ENCODE results near the gene SUFU.

Gene SUFU

DNA sequence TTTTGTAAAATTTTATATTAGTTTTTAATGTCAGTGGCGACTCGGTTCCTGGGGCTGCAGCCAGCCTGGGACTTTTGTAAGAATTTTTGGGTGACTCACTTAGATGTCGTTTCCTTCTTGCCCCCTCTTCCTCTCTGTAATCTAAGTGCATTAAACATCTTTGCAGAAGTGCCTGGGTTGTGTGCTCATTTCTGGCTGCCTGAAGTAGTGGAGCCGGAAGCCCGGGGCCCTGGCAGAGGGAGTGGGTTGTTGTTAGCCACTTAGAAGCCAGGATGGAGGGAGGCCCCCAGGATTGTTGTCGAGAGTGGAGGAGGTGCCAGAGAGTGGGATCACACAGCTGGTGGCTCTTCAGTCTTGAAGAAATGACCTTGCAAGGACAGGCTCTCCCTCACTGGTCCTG is 129.5 kb downstream of the SUFU start:
- no peak overlapping the region for H3K4me2 ChIP-seq (ENCODE audit: low read length, poor library complexity, severe bottlenecking)

DNA sequence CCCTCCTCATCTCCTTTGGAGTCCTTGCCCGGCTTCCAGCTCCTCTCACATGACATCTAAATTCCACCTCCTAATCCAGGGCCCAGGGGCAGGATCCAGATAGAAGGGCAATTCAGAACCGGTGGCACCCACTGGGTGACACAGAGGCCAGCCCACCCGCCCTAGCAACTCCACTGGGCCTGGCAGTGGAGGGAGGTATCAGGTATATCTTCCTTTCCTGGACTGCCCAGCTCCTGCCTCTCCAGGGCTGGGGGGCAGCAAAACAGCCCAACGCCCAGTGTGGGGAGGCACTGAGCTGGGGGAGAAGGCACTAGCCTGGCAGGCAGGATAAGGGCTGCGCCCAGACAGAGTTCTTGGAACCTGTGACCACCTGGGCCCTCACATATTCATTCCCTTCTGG is 130.1 kb downstream of the SUFU start:
- Histone ChIP-seq H3K4me1 (ENCODE audit: control insufficient read depth, insufficient read depth, low read depth, low read length) (peaks cover 56% of the 10 kb centered on the region), H2AK5ac (ENCODE audit: low read length, severe bottlenecking) (peak overlapping the region; percentile 85), H3K18ac (ENCODE audit: low read depth in 1 of 2, low read length in 2 of 2) (peak overlapping the region; percentile 97 to 99), H4K91ac (ENCODE audit: low read length) (peak overlapping the region; percentile 100), H2BK120ac (ENCODE audit: low read depth, low read length) (peak overlapping the region; percentile 81), H3K36me3 (ENCODE audit: control insufficient read depth in 1 of 2, insufficient read depth in 2 of 2, low read depth in 1 of 2, low read length in 2 of 2) (peaks cover 7 to 12% of the 10 kb centered on the region in 2 experiments), H3K4me2 (ENCODE audit: low read length, poor library complexity, severe bottlenecking) (no peak overlapping the region), H3K27ac (ENCODE audit: low read length, poor library complexity, severe bottlenecking) (no peak overlapping the region), H4K8ac (ENCODE audit: low read length) (peak overlapping the region; percentile 94), H3K9ac (ENCODE audit: low read length) (peak overlapping the region; percentile 76), H3K4me3 (ENCODE audit: insufficient read depth in 1 of 2, low read depth in 1 of 2, low read length in 2 of 2) (peak overlapping the region in 1 of 2 experiments; percentile 21), H2BK15ac (ENCODE audit: low read depth, poor library complexity, severe bottlenecking) (peak overlapping the region; percentile 99), H3K9me3 (ENCODE audit: control insufficient read depth, low read length) (no peaks in the 10 kb centered on the region), H3K4ac (ENCODE audit: low read depth in 1 of 2, low read length in 2 of 2) (peak overlapping the region; percentile 92 to 97), H2BK5ac (ENCODE audit: low read depth, low read length, poor library complexity, severe bottlenecking) (no peak overlapping the region), H3K27me3 (ENCODE audit: control insufficient read depth in 1 of 2, insufficient read depth in 1 of 2, low read length in 2 of 2) (no peaks in the 10 kb centered on the region), H2AFZ (ENCODE audit: low read depth, low read length) (no peak overlapping the region), H3K14ac (ENCODE audit: low read length in 2 of 2) (peak overlapping the region; percentile 57 to 62), H3K79me1 (replicated peaks; ENCODE audit: low read length, poor library complexity, severe bottlenecking) (peaks cover 8% of the 10 kb centered on the region), H3K23ac (ENCODE audit: low read length in 2 of 2) (peak overlapping the region in 1 of 2 experiments; percentile 66), H2BK12ac (ENCODE audit: low read length in 2 of 2) (peak overlapping the region; percentile 97 to 98)
- 84% methylated on average over 4 of the region's 5 CpGs for WGBS
- DNase-seq: no peak

More for the DNA sequence above, 129.5 kb downstream of the SUFU start:
- H2BK5ac ChIP-seq (ENCODE audit: low read depth, low read length, poor library complexity, severe bottlenecking): no peak overlapping the region
- H3K36me3 ChIP-seq (ENCODE audit: control insufficient read depth in 1 of 2, insufficient read depth in 2 of 2, low read depth in 1 of 2, low read length in 2 of 2): peaks cover 7 to 12% of the 10 kb centered on the region in 2 experiments
- peak overlapping the region in 1 of 2 experiments; percentile 97 for H2BK12ac ChIP-seq (ENCODE audit: low read length in 2 of 2)
- no peaks in the 10 kb centered on the region for H3K9me3 ChIP-seq (ENCODE audit: control insufficient read depth, low read length)
- H3K79me1 ChIP-seq (replicated peaks; ENCODE audit: low read length, poor library complexity, severe bottlenecking): peaks cover 8% of the 10 kb centered on the region
- peak overlapping the region in 1 of 2 experiments; percentile 21 for H3K4me3 ChIP-seq (ENCODE audit: insufficient read depth in 1 of 2, low read depth in 1 of 2, low read length in 2 of 2)
- H2AK5ac ChIP-seq (ENCODE audit: low read length, severe bottlenecking): peak overlapping the region; percentile 85
- peak overlapping the region; percentile 94 for H4K8ac ChIP-seq (ENCODE audit: low read length)
- peak overlapping the region in 1 of 2 experiments; percentile 57 for H3K14ac ChIP-seq (ENCODE audit: low read length in 2 of 2)
- 7% methylated on average over 5 of the region's 6 CpGs for WGBS
- peak overlapping the region; percentile 91 for H2BK120ac ChIP-seq (ENCODE audit: low read depth, low read length)
- no peak overlapping the region for H2BK15ac ChIP-seq (ENCODE audit: low read depth, poor library complexity, severe bottlenecking)
- peaks cover 60% of the 10 kb centered on the region for H3K4me1 ChIP-seq (ENCODE audit: control insufficient read depth, insufficient read depth, low read depth, low read length)
- peak overlapping the region; percentile 100 for H4K91ac ChIP-seq (ENCODE audit: low read length)
- H3K18ac ChIP-seq (ENCODE audit: low read depth in 1 of 2, low read length in 2 of 2): peak overlapping the region; percentile 97 to 99
- peak overlapping the region in 1 of 2 experiments; percentile 66 for H3K23ac ChIP-seq (ENCODE audit: low read length in 2 of 2)
- H3K27me3 ChIP-seq (ENCODE audit: control insufficient read depth in 1 of 2, insufficient read depth in 1 of 2, low read length in 2 of 2): no peaks in the 10 kb centered on the region
- H3K4ac ChIP-seq (ENCODE audit: low read depth in 1 of 2, low read length in 2 of 2): peak overlapping the region in 1 of 2 experiments; percentile 92
- DNase-seq: peak; percentile 82
- H2AFZ ChIP-seq (ENCODE audit: low read depth, low read length): no peak overlapping the region
- H3K9ac ChIP-seq (ENCODE audit: low read length): peak overlapping the region; percentile 76
- H3K27ac ChIP-seq (ENCODE audit: low read length, poor library complexity, severe bottlenecking): peak overlapping the region; percentile 2

DNA sequence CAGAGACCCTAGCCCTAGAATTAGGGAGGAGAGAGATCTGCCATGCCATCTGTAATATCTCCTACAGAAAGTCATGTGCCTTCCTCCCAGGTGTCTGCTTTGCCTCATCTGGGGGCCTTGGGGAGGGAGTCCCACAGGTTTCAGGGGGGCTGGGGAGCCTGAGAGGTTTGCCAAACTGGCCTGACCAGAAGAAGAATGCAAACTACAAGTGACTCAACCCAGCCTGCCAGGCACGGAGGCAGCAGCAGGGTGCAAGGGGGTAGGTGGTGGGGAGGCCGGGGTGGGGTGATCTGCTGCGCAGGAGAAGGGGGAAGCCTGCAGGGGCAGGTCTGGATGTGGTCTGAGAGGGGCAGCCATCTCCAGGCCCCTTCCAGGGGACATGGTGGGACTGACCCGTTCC is 130.9 kb downstream of the SUFU start:
- no peak for DNase-seq
- H3K23ac ChIP-seq (ENCODE audit: low read length in 2 of 2): no peak overlapping the region
- WGBS: 33% methylated on average over 2 of the region's 4 CpGs

DNA sequence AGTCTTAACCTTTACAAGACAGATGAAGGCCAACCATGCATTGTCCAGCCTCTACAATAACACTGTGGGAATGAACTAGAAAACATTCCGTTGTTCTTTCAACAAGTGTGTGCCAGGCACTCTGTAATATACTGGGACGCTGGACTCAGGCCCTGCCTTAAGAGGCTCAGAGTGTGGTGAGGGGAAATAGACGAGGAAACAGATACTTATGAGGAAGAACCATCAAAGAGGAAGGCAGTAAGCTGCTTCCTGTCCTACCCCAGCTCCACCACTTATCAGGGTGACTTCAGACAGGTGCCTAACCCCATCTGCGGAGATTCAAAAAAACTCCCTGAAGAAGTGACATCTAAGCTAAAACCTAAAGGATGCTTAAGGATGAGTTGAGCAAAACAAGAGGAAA is 131.6 kb downstream of the SUFU start:
- Histone ChIP-seq H3K9ac (ENCODE audit: low read length) (no peak overlapping the region), H3K36me3 (ENCODE audit: control insufficient read depth in 1 of 2, insufficient read depth in 2 of 2, low read depth in 1 of 2, low read length in 2 of 2) (peaks cover 2 to 12% of the 10 kb centered on the region in 2 experiments), H3K23ac (ENCODE audit: low read length in 2 of 2) (no peak overlapping the region), H3K14ac (ENCODE audit: low read length in 2 of 2) (no peak overlapping the region), H3K4me1 (ENCODE audit: control insufficient read depth, insufficient read depth, low read depth, low read length) (peaks cover 43% of the 10 kb centered on the region), H2BK15ac (ENCODE audit: low read depth, poor library complexity, severe bottlenecking) (no peak overlapping the region), H3K18ac (ENCODE audit: low read depth in 1 of 2, low read length in 2 of 2) (peak overlapping the region in 1 of 2 experiments; percentile 99), H3K4ac (ENCODE audit: low read depth in 1 of 2, low read length in 2 of 2) (peak overlapping the region; percentile 62 to 96), H2AK5ac (ENCODE audit: low read length, severe bottlenecking) (no peak overlapping the region), H3K27me3 (ENCODE audit: control insufficient read depth in 1 of 2, insufficient read depth in 1 of 2, low read length in 2 of 2) (no peaks in the 10 kb centered on the region), H4K8ac (ENCODE audit: low read length) (peak overlapping the region; percentile 55), H3K4me2 (ENCODE audit: low read length, poor library complexity, severe bottlenecking) (no peak overlapping the region), H3K79me1 (replicated peaks; ENCODE audit: low read length, poor library complexity, severe bottlenecking) (peaks cover 8% of the 10 kb centered on the region), H4K91ac (ENCODE audit: low read length) (peak overlapping the region; percentile 100), H3K9me3 (ENCODE audit: control insufficient read depth, low read length) (no peaks in the 10 kb centered on the region), H2BK5ac (ENCODE audit: low read depth, low read length, poor library complexity, severe bottlenecking) (no peak overlapping the region), H2AFZ (ENCODE audit: low read depth, low read length) (no peak overlapping the region), H3K27ac (ENCODE audit: low read length, poor library complexity, severe bottlenecking) (no peak overlapping the region), H2BK12ac (ENCODE audit: low read length in 2 of 2) (peak overlapping the region; percentile 7 to 98), H3K4me3 (ENCODE audit: insufficient read depth in 1 of 2, low read depth in 1 of 2, low read length in 2 of 2) (no peak overlapping the region), H2BK120ac (ENCODE audit: low read depth, low read length) (peak overlapping the region; percentile 81)
- DNase-seq: no peak
- 61% methylated on average over 3 of the region's 4 CpGs for WGBS

More for the DNA sequence above, 130.9 kb downstream of the SUFU start:
- Histone ChIP-seq H3K18ac (ENCODE audit: low read depth in 1 of 2, low read length in 2 of 2) (peak overlapping the region; percentile 97 to 99), H3K79me1 (replicated peaks; ENCODE audit: low read length, poor library complexity, severe bottlenecking) (peaks cover 8% of the 10 kb centered on the region), H3K27me3 (ENCODE audit: control insufficient read depth in 1 of 2, insufficient read depth in 1 of 2, low read length in 2 of 2) (no peaks in the 10 kb centered on the region), H3K4me1 (ENCODE audit: control insufficient read depth, insufficient read depth, low read depth, low read length) (peaks cover 50% of the 10 kb centered on the region), H2AFZ (ENCODE audit: low read depth, low read length) (no peak overlapping the region), H2AK5ac (ENCODE audit: low read length, severe bottlenecking) (no peak overlapping the region), H3K14ac (ENCODE audit: low read length in 2 of 2) (peak overlapping the region in 1 of 2 experiments; percentile 6), H3K9me3 (ENCODE audit: control insufficient read depth, low read length) (no peaks in the 10 kb centered on the region), H3K4me3 (ENCODE audit: insufficient read depth in 1 of 2, low read depth in 1 of 2, low read length in 2 of 2) (no peak overlapping the region), H2BK5ac (ENCODE audit: low read depth, low read length, poor library complexity, severe bottlenecking) (no peak overlapping the region), H3K27ac (ENCODE audit: low read length, poor library complexity, severe bottlenecking) (no peak overlapping the region), H4K91ac (ENCODE audit: low read length) (peak overlapping the region; percentile 100), H3K4ac (ENCODE audit: low read depth in 1 of 2, low read length in 2 of 2) (peak overlapping the region; percentile 92 to 96), H2BK15ac (ENCODE audit: low read depth, poor library complexity, severe bottlenecking) (peak overlapping the region; percentile 85), H2BK12ac (ENCODE audit: low read length in 2 of 2) (peak overlapping the region; percentile 97 to 98), H3K36me3 (ENCODE audit: control insufficient read depth in 1 of 2, insufficient read depth in 2 of 2, low read depth in 1 of 2, low read length in 2 of 2) (peaks cover 7 to 12% of the 10 kb centered on the region in 2 experiments), H4K8ac (ENCODE audit: low read length) (peak overlapping the region; percentile 94), H3K9ac (ENCODE audit: low read length) (no peak overlapping the region), H2BK120ac (ENCODE audit: low read depth, low read length) (peak overlapping the region; percentile 81), H3K4me2 (ENCODE audit: low read length, poor library complexity, severe bottlenecking) (no peak overlapping the region)

All from mesenchymal stem cell (in vitro differentiated cells and primary cell).